HepG2 (cell line): ENCODE data around the gene CALR. TPM values are rescaled to one million over a fixed set of nuclear protein-coding genes. Genes with fewer than 3 reads are reported as not detected.

ENCODE experiments used
- E2F5 ChIP-seq: sonication (generic); formaldehyde crosslinking; conservative IDR thresholded peaks from 2 replicates; pipeline ENCODE4 v1.4.0; 2020; ENCODE audit warnings: missing genetic modification reagents
- HES4 ChIP-seq: sonication (generic); formaldehyde crosslinking; IDR thresholded peaks from 2 replicates; pipeline ENCODE4 v1.9.0; 2021; ENCODE audit warnings: mild to moderate bottlenecking, missing genetic modification reagents, borderline replicate concordance
- KDM2A ChIP-seq: sonication (generic); formaldehyde crosslinking; IDR thresholded peaks from 2 replicates; pipeline ENCODE4 v1.4.0; 2020; ENCODE audit warnings: low read depth, missing genetic modification reagents, borderline replicate concordance
- KLF11 ChIP-seq: IDR thresholded peaks from 2 replicates; pipeline ENCODE4 v1.6.1; 2016; ENCODE audit warnings: missing compliant biosample characterization
- MAX ChIP-seq: IDR thresholded peaks from 2 replicates; pipeline ENCODE4 v1.6.1; 2012; ENCODE audit warnings: inconsistent platforms
- NR0B2 ChIP-seq: sonication (generic); formaldehyde crosslinking; IDR thresholded peaks from 2 replicates; pipeline ENCODE4 v1.4.0; 2020; ENCODE audit warnings: mild to moderate bottlenecking, missing genetic modification reagents
- PATZ1 ChIP-seq: sonication (generic); formaldehyde crosslinking; IDR thresholded peaks from 2 replicates; pipeline ENCODE4 v1.4.0; 2020; ENCODE audit warnings: missing genetic modification reagents
- PHF20 ChIP-seq: sonication (generic); formaldehyde crosslinking; IDR thresholded peaks from 2 replicates; pipeline ENCODE4 v1.5.0; 2020; ENCODE audit warnings: mild to moderate bottlenecking, missing genetic modification reagents
- POLR2A ChIP-seq, 2 experiments: IDR thresholded peaks; 2 replicates each; pipeline ENCODE4 v1.6.1; 2011; ENCODE audit warnings: low read depth in 2 of 2, low read length in 2 of 2, mild to moderate bottlenecking in 1 of 2, moderate library complexity in 1 of 2; ENCODE audit not compliant: insufficient read depth in 1 of 2
- PRPF4 ChIP-seq: fragments of 200-400 bp; formaldehyde crosslinking; IDR thresholded peaks from 2 replicates; pipeline ENCODE4 v1.6.1; 2016; ENCODE audit warnings: low read length, low read depth; ENCODE audit not compliant: poor library complexity, severe bottlenecking
- RAD51 ChIP-seq: fragments of 450-650 bp; IDR thresholded peaks from 2 replicates; pipeline ENCODE4 v1.6.1; 2016; ENCODE audit warnings: borderline replicate concordance
- RARG ChIP-seq: sonication (generic); formaldehyde crosslinking; IDR thresholded peaks from 2 replicates; pipeline ENCODE4 v1.4.0; 2020; ENCODE audit warnings: low read depth, mild to moderate bottlenecking, missing genetic modification reagents
- SP1 ChIP-seq, 2 experiments: fragments of 450-650 bp in 1 of 2; sonication (generic) in 1 of 2; formaldehyde crosslinking in 1 of 2; IDR thresholded peaks; 2 replicates each; pipeline versions ENCODE4 v1.4.0 to v1.6.1; 2016 to 2020; ENCODE audit warnings: missing genetic modification reagents in 1 of 2
- STAT5B ChIP-seq: sonication (generic); formaldehyde crosslinking; IDR thresholded peaks from 2 replicates; pipeline ENCODE4 v1.4.0; 2020; ENCODE audit warnings: missing genetic modification reagents
- TBX2 ChIP-seq: sonication (generic); formaldehyde crosslinking; IDR thresholded peaks from 2 replicates; pipeline ENCODE4 v1.5.0; 2020; ENCODE audit warnings: missing genetic modification reagents, mild to moderate bottlenecking, borderline replicate concordance
- THAP7 ChIP-seq: sonication (generic); formaldehyde crosslinking; IDR thresholded peaks from 2 replicates; pipeline ENCODE4 v1.8.1; 2023; ENCODE audit warnings: mild to moderate bottlenecking, missing genetic modification reagents
- YY1 ChIP-seq: IDR thresholded peaks from 2 replicates; pipeline ENCODE4 v1.6.1; 2011; ENCODE audit warnings: low read length, low read depth, moderate library complexity, mild to moderate bottlenecking; ENCODE audit not compliant: insufficient read depth, insufficient replicate concordance
- ZFP1 ChIP-seq: IDR thresholded peaks from 2 replicates; pipeline ENCODE4 v1.6.1; 2016
- ZNF18 ChIP-seq: sonication (generic); formaldehyde crosslinking; IDR thresholded peaks from 2 replicates; pipeline ENCODE4 v1.8.0; 2022; ENCODE audit warnings: mild to moderate bottlenecking, missing genetic modification reagents; ENCODE audit not compliant: insufficient replicate concordance
- ZNF234 ChIP-seq: sonication (generic); formaldehyde crosslinking; conservative IDR thresholded peaks from 2 replicates; pipeline ENCODE4 v1.5.1; 2020; ENCODE audit warnings: mild to moderate bottlenecking, missing genetic modification reagents
- ZNF788 ChIP-seq: sonication (generic); formaldehyde crosslinking; IDR thresholded peaks from 2 replicates; pipeline ENCODE4 v1.5.0; 2020; ENCODE audit warnings: mild to moderate bottlenecking, missing genetic modification reagents, borderline replicate concordance
- ZNF790 ChIP-seq: sonication (generic); formaldehyde crosslinking; IDR thresholded peaks from 2 replicates; pipeline ENCODE4 v1.8.0; 2022; ENCODE audit warnings: missing genetic modification reagents, mild to moderate bottlenecking, borderline replicate concordance
- polyA plus RNA-seq, 8 experiments: library from polyadenylated mRNA; depleted of rRNA in 3 of 8; stranded (reverse) in 7 of 8; unstranded in 1 of 8; fragments of >200 nt; fragmentation: Illumina TruSeq in 4 of 8; extraction: Trizol in 4 of 8; gene quantifications; 2 replicates each; pipeline versions ENCODE4 v1.2.1 to v1.2.3, GENCODE V29; 2011 to 2016; ENCODE audit warnings: low read depth in 4 of 8, missing spikeins in 1 of 8, mixed read lengths in 1 of 8; ENCODE audit not compliant: insufficient read depth in 1 of 8
- total RNA-seq, 5 experiments: library from RNA; depleted of rRNA; stranded (reverse); fragments of >200 nt; fragmentation: Illumina TruSeq; extraction: Trizol; gene quantifications; 2 replicates each; pipeline ENCODE4 v1.2.3, GENCODE V29; 2016; ENCODE audit warnings: low read depth in 1 of 5

Gene CALR
- total and polyA plus RNA-seq, 2 of the 13 experiments (the other 11 are each of a cell fraction or from before 2014, with no cell fraction given) = 898 to 934 TPM

- TF ChIP-seq ZNF790 (peak; percentile 83; the same call in 1 of the 2 replicates), HES4 (peak; percentile 73; the same call in 1 of the 2 replicates), RAD51 (no peak), STAT5B (CRISPR knock-in tag) (no peak), POLR2A (IDR thresholded peaks at IDR 0.05; ENCODE audit: insufficient read depth in 1 of 2, low read depth in 2 of 2, low read length in 2 of 2) (peak; percentile 88 to 94), KDM2A (CRISPR knock-in tag) (peak; percentile 77), YY1 (peak; percentile 99), RARG (CRISPR knock-in tag) (no peak), ZNF788 (0 out of 2 replicates have a peak, but pooled peaks have one; percentile 36), ZNF234 (CRISPR knock-in tag) (peak; percentile 88), SP1 (IDR thresholded peaks at IDR 0.05) (no peak), SP1 (CRISPR knock-in tag; IDR thresholded peaks at IDR 0.05) (0 out of 2 replicates have a peak, but pooled peaks have one; percentile 41), PATZ1 (CRISPR knock-in tag) (peak; percentile 78), E2F5 (peak; percentile 31; the same call in 1 of the 2 replicates), NR0B2 (CRISPR knock-in tag) (peak; percentile 75), PRPF4 (no peak), THAP7 (CRISPR knock-in tag) (peak; percentile 41; the same call in 1 of the 2 replicates), PHF20 (peak; percentile 71; the same call in 1 of the 2 replicates), ZFP1 (no peak), MAX (peak; percentile 82), TBX2 (peak; percentile 76; the same call in 1 of the 2 replicates), KLF11 (CRISPR knock-in tag) (no peak), ZNF18 (CRISPR knock-in tag) (peak; percentile 48)
These were observed 18.3 kb downstream of the CALR start, which contains the start of gene GADD45GIP1 (continued) for GRCh38 chr19:12956446-12957388.
